Activated naive CD4-positive, alpha-beta T cell treated with anti-CD3 and anti-CD28 coated beads for 36 hours (primary cell): ENCODE results near the gene FOXL2NB. TPM values are rescaled to one million over a fixed set of nuclear protein-coding genes. Genes with fewer than 3 reads are reported as not detected.
A peak's percentile ranks its signal among the peaks of the same experiment; 100 is the strongest.

Experiments
- CTCF ChIA-PET: fragments of 350-600 bp; sonication (Branson Sonifier 250); formaldehyde crosslinking; loops from one replicate; lab custom pipeline; 2021; ENCODE audit warnings: antibody characterized with exemption; lab: Charles Lee
- DNase-seq: peaks from one replicate; pipeline ENCODE4 v3.0.0-alpha.2; 2020
- H3K27ac Mint-ChIP-seq: one replicate; pipeline ENCODE4 v1.8.0; 2021; ENCODE audit warnings: mild to moderate bottlenecking, mixed read lengths
- H3K27me3 Mint-ChIP-seq: one replicate; pipeline ENCODE4 v1.8.0; 2021; ENCODE audit warnings: low read depth, mixed read lengths
- H3K36me3 Mint-ChIP-seq: one replicate; pipeline ENCODE4 v1.8.0; 2021; ENCODE audit warnings: low read depth, mixed read lengths
- H3K4me1 Mint-ChIP-seq: one replicate; pipeline ENCODE4 v1.8.0; 2021; ENCODE audit warnings: low read depth, mixed read lengths
- H3K4me3 Mint-ChIP-seq: one replicate; pipeline ENCODE4 v1.8.0; 2021; ENCODE audit warnings: mild to moderate bottlenecking, moderate library complexity, mixed read lengths
- H3K9me3 Mint-ChIP-seq: one replicate; pipeline ENCODE4 v1.8.0; 2021; ENCODE audit warnings: mixed read lengths
- intact Hi-C: fragments of 100-400 bp; cut with micrococcal nuclease; formaldehyde crosslinking; loops from one replicate; pipeline ENCODE4 v1.15.1; 2023
- total RNA-seq, 2 experiments: library from RNA; stranded (reverse); gene quantifications; one replicate each; pipeline ENCODE4 v1.2.3, GENCODE V29; 2021

The FOXL2NB gene
- total RNA-seq, 2 experiments from 2014 or later: not detected

DNA sequence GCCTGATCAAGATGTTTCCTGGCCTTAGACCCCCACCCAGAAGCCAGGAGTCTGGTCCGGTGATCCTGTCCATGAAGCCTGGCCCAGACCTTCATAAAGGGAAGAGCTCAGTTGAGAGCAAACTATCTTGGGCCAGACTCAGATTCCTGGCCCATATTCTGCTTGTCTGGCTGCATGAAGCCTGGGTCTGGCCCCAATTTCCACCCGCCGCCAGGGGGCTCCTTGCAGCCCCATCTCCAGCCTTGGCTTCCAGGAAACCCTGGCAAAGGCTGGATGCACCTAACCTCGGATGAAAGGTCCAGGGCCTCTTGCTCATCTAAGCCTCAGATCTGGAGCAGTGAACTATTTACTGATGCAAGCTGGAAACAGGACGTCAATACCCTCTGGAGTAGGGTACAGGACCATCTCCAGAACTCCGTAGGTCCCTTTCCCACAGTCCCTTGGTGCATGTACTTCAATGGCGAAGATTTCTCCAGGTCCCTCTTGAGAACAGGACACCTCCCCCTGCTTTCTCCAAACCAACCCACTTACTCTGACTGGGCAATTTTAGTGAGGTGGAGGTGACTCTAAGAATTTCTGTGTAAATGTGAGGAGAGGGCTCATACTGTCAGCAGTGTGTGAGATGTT lies 5.6 kb upstream of the FOXL2NB start:
- peaks cover 45% of the 10 kb centered on the region for H3K4me1 Mint-ChIP-seq
- CTCF ChIA-PET: interaction anchor here (0.6 to 2.8 kb wide), 6 partner anchors 9 to 444 kb away, joined by 3 to 10 read pairs (median 3); no protein-coding TSS in a partner anchor
- H3K9me3 Mint-ChIP-seq: no peaks in the 10 kb centered on the region
- H3K27me3 Mint-ChIP-seq: peaks cover 87% of the 10 kb centered on the region
- no peak overlapping the region for H3K27ac Mint-ChIP-seq
- intact Hi-C loops: loop anchor here (1.0 to 10.0 kb wide), 2 partner anchors 263 to 388 kb away; no protein-coding TSS in a partner anchor
- DNase-seq: peak; percentile 44
- no peaks in the 10 kb centered on the region for H3K36me3 Mint-ChIP-seq
- no peak overlapping the region for H3K4me3 Mint-ChIP-seq

GRCh38 chr3:138942271-138942670 lies 4.7 kb upstream of the FOXL2NB start:
- no peak overlapping the region for H3K4me3 Mint-ChIP-seq
- H3K27ac Mint-ChIP-seq: no peak overlapping the region
- H3K27me3 Mint-ChIP-seq: peaks cover 84% of the 10 kb centered on the region
- CTCF ChIA-PET: interaction anchor here (0.6 to 1.7 kb wide), 3 partner anchors 8 to 241 kb away, joined by 3 to 5 read pairs (median 3); no protein-coding TSS in a partner anchor
- H3K36me3 Mint-ChIP-seq: no peaks in the 10 kb centered on the region
- H3K9me3 Mint-ChIP-seq: no peaks in the 10 kb centered on the region
- intact Hi-C loops: loop anchor here (10.0 kb wide), 1 partner anchor 263 kb away; no protein-coding TSS in a partner anchor
- no peak for DNase-seq
- H3K4me1 Mint-ChIP-seq: peaks cover 39% of the 10 kb centered on the region

DNA sequence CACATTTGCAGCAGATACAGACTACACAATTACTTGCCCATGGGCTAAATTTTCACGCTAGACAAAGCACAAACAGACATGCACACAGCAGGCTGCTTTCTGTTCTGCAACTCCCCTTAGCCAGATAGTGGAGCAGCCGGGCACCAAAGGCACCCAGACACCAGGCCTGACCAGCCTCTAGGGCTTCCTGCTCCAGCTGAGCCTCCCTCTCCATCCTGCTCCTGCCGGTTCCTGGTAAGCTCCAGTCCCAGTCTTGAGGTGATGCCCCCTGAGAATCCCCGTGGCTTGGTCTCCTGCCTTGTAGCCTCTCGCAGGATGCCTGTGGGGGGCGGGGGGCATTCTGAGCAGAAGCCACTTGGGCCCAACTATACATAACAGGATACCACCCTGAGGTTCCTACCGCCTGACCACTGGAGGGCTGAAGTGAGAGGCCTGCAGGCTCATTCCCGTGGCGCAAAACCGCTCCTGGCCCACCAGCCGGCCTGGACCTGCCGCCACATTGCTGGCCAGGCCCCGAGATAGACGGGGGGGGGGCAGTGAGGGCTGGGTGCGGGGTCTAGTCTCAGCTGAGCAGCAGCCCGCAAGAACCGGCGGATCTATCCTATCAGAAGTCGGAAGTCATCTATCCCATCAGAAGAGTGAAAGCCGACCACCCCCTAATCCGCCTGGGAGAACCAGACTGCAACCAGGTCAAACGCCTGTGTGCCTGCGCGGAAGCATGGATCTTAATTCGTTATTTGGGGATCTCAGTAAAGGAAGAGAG lies 4.0 kb upstream of the FOXL2NB start:
- Mint-ChIP-seq H3K36me3 (no peaks in the 10 kb centered on the region), H3K4me1 (peaks cover 35% of the 10 kb centered on the region), H3K9me3 (no peaks in the 10 kb centered on the region), H3K27me3 (peaks cover 84% of the 10 kb centered on the region), H3K27ac (no peak overlapping the region), H3K4me3 (no peak overlapping the region)
- CTCF ChIA-PET: no interaction called here
- intact Hi-C loops: loop anchor here (10.0 kb wide), 1 partner anchor 262 kb away; no protein-coding TSS in a partner anchor
- no peak for DNase-seq

GRCh38 chr3:138943724-138944653 lies 3.0 kb upstream of the FOXL2NB start:
- CTCF ChIA-PET: interaction anchor here (0.6 to 2.3 kb wide), 6 partner anchors 8 to 1771 kb away, joined by 3 to 14 read pairs (median 4); no protein-coding TSS in a partner anchor
- Mint-ChIP-seq H3K4me1 (peaks cover 28% of the 10 kb centered on the region), H3K27me3 (peaks cover 84% of the 10 kb centered on the region), H3K27ac (no peak overlapping the region), H3K36me3 (no peaks in the 10 kb centered on the region), H3K9me3 (no peaks in the 10 kb centered on the region), H3K4me3 (peak overlapping the region; percentile 18)
- DNase-seq: no peak
- intact Hi-C loops: loop anchor here (1.0 to 10.0 kb wide), 2 partner anchors 8 to 261 kb away; no protein-coding TSS in a partner anchor

GRCh38 chr3:138944654-138944928 lies 2.4 kb upstream of the FOXL2NB start:
- DNase-seq: no peak
- peaks cover 28% of the 10 kb centered on the region for H3K4me1 Mint-ChIP-seq
- H3K27me3 Mint-ChIP-seq: peaks cover 84% of the 10 kb centered on the region
- intact Hi-C loops: loop anchor here (1.0 to 10.0 kb wide), 2 partner anchors 8 to 260 kb away; no protein-coding TSS in a partner anchor
- H3K4me3 Mint-ChIP-seq: peak overlapping the region; percentile 18
- CTCF ChIA-PET: interaction anchor here (0.6 to 2.3 kb wide), 6 partner anchors 8 to 1770 kb away, joined by 3 to 14 read pairs (median 4); no protein-coding TSS in a partner anchor
- no peak overlapping the region for H3K27ac Mint-ChIP-seq
- H3K9me3 Mint-ChIP-seq: no peaks in the 10 kb centered on the region
- no peaks in the 10 kb centered on the region for H3K36me3 Mint-ChIP-seq

GRCh38 chr3:138944929-138945708 lies 1.9 kb upstream of the FOXL2NB start:
- Mint-ChIP-seq H3K27ac (no peak overlapping the region), H3K4me1 (peaks cover 27% of the 10 kb centered on the region), H3K36me3 (no peaks in the 10 kb centered on the region), H3K4me3 (peak overlapping the region; percentile 69), H3K27me3 (peaks cover 82% of the 10 kb centered on the region), H3K9me3 (no peaks in the 10 kb centered on the region)
- CTCF ChIA-PET: interaction anchor here (0.6 to 2.3 kb wide), 3 partner anchors 8 to 993 kb away, joined by 3 to 14 read pairs (median 3); no protein-coding TSS in a partner anchor
- peak; percentile 27 for DNase-seq
- intact Hi-C loops: loop anchor here (1.0 to 10.0 kb wide), 2 partner anchors 9 to 260 kb away; no protein-coding TSS in a partner anchor

- H3K4me1 Mint-ChIP-seq: peaks cover 32% of the 10 kb centered on the region
- CTCF ChIA-PET: interaction anchor here (1.0 to 2.9 kb wide), 3 partner anchors 10 to 23 kb away, joined by 3 to 14 read pairs (median 11); no protein-coding TSS in a partner anchor
- no peaks in the 10 kb centered on the region for H3K36me3 Mint-ChIP-seq
- H3K9me3 Mint-ChIP-seq: no peaks in the 10 kb centered on the region
- peak; percentile 43 for DNase-seq
- no peak overlapping the region for H3K27ac Mint-ChIP-seq
- peaks cover 82% of the 10 kb centered on the region for H3K27me3 Mint-ChIP-seq
- peak overlapping the region; percentile 58 for H3K4me3 Mint-ChIP-seq
- intact Hi-C loops: loop anchor here (10.0 kb wide), 1 partner anchor 259 kb away; no protein-coding TSS in a partner anchor
These were observed 1.0 kb upstream of the FOXL2NB start for GRCh38 chr3:138945709-138946662.

DNA sequence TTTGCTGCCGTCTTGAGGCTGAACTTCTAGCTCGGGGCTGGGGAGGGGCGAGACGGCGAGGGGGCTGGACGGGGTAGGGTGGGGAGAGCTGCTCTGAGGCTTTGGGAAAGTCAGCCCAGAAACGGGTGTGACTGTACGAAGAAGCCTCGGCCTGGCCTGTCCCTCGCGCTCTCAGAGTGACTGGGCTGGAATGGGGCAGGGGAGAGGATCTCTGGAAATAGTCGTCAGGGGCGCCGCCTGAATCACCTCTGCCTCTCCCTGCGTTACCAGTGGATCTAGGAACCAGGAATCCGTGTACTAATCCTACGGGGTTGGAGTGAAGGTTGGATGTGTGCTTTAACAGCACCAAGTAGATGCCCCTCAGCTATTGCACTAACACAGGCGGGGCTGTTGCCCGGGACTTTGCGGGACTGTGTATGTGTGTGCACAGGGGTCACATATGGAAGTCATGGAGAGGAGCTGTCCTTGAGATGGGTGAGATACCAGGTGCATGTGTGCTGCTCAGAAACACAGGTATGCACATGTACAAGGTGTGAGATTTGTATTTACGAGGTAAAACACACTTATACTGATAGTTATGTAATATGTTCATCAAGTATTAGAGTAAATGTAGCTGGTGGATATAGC lies 591 bp downstream of the FOXL2NB start:
- H3K27me3 Mint-ChIP-seq: peaks cover 72% of the 10 kb centered on the region
- CTCF ChIA-PET: interaction anchor here (0.7 to 2.9 kb wide), 6 partner anchors 12 to 494 kb away, joined by 3 to 11 read pairs (median 3); no protein-coding TSS in a partner anchor
- intact Hi-C loops: loop anchor here (1.0 to 10.0 kb wide), 2 partner anchors 10 to 257 kb away; no protein-coding TSS in a partner anchor
- peak overlapping the region; percentile 67 for H3K4me3 Mint-ChIP-seq
- no peak for DNase-seq
- H3K4me1 Mint-ChIP-seq: peaks cover 32% of the 10 kb centered on the region
- no peaks in the 10 kb centered on the region for H3K9me3 Mint-ChIP-seq
- no peaks in the 10 kb centered on the region for H3K36me3 Mint-ChIP-seq
- H3K27ac Mint-ChIP-seq: no peak overlapping the region

GRCh38 chr3:138948371-138949001 lies 1.5 kb downstream of the FOXL2NB start:
- CTCF ChIA-PET: interaction anchor here (1.0 to 2.9 kb wide), 5 partner anchors 12 to 33 kb away, joined by 3 to 11 read pairs (median 3); no protein-coding TSS in a partner anchor
- H3K9me3 Mint-ChIP-seq: no peaks in the 10 kb centered on the region
- peaks cover 31% of the 10 kb centered on the region for H3K4me1 Mint-ChIP-seq
- H3K4me3 Mint-ChIP-seq: no peak overlapping the region
- H3K36me3 Mint-ChIP-seq: no peaks in the 10 kb centered on the region
- intact Hi-C loops: loop anchor here (10.0 kb wide), 1 partner anchor 256 kb away; no protein-coding TSS in a partner anchor
- H3K27me3 Mint-ChIP-seq: peaks cover 65% of the 10 kb centered on the region
- no peak overlapping the region for H3K27ac Mint-ChIP-seq
- DNase-seq: no peak
